GM12878 (cell line): ENCODE data around the gene DDO. TPM values are rescaled to one million over a fixed set of nuclear protein-coding genes. Genes with fewer than 3 reads are reported as not detected.

ENCODE experiments used
- ATAC-seq: fragments of 200-7000 bp; cut with Tn5 transposase; 3 replicates; pipeline ENCODE4 v1.9.1; 2020; ENCODE audit warnings: mild to moderate bottlenecking, moderate library complexity
- BruUV-seq: library from RNA; stranded (reverse); fragments of 400-500 nt; replicated peaks from 2 replicates; lab custom pipeline; 2021; lab: Mats Ljungman, UMichigan
- CTCF ChIA-PET: fragments of 300-600 bp; sonication (Branson Sonifier 250); formaldehyde crosslinking; extraction: SDS; loops from one replicate; lab custom pipeline; 2021; ENCODE audit warnings: inconsistent platforms; lab: Yijun Ruan, JAX
- POLR2A ChIA-PET: fragments of 350-600 bp; formaldehyde crosslinking; extraction: SDS; loops from one replicate; lab custom pipeline; 2021; ENCODE audit warnings: inconsistent platforms; lab: Charles Lee
- RAD21 ChIA-PET: fragments of 300-600 bp; sonication (Branson Sonifier 250); formaldehyde crosslinking; loops from one replicate; lab custom pipeline; 2023; ENCODE audit warnings: antibody characterized with exemption; ENCODE audit not compliant: unreplicated experiment; lab: Charles Lee
- SMC1A ChIA-PET: fragments of 300-600 bp; sonication (Branson Sonifier 250); formaldehyde crosslinking; loops from one replicate; lab custom pipeline; 2023; ENCODE audit not compliant: unreplicated experiment, uncharacterized antibody; lab: Charles Lee
- DNase-seq: peaks from one replicate; pipeline ENCODE4 v3.0.0-alpha.2; 2011; ENCODE audit warnings: low read depth, low spot score
- FAIRE-seq: peaks from 3 replicates; lab custom pipeline; 2011; peaks lifted over from hg19 to GRCh38; lab: Jason Lieb, UNC
- H2AFZ ChIP-seq: 2 replicates; pipeline ENCODE4 v1.6.0; 2011; ENCODE audit warnings: low read depth, low read length, control low read depth; ENCODE audit not compliant: control insufficient read depth
- H3K27ac ChIP-seq: 2 replicates; pipeline ENCODE4 v1.5.1; 2011; ENCODE audit warnings: control low read depth; ENCODE audit not compliant: control insufficient read depth, insufficient read depth
- H3K27me3 ChIP-seq, 2 experiments: replicated peaks in 1 of 2; 2 replicates each; pipeline versions ENCODE4 v1.6.0 to v1.6.1; 2011; ENCODE audit warnings: low read length in 1 of 2; ENCODE audit not compliant: control insufficient read depth in 2 of 2, insufficient read depth in 2 of 2
- H3K36me3 ChIP-seq, 2 experiments: 2 replicates each; pipeline ENCODE4 v1.5.1; 2011; ENCODE audit warnings: low read length in 1 of 2; ENCODE audit not compliant: control insufficient read depth in 2 of 2, insufficient read depth in 2 of 2
- H3K4me1 ChIP-seq: 2 replicates; pipeline ENCODE4 v1.6.1; 2011; ENCODE audit warnings: mild to moderate bottlenecking, low read length, moderate library complexity, mixed read lengths; ENCODE audit not compliant: control insufficient read depth, insufficient read depth
- H3K4me2 ChIP-seq: 2 replicates; pipeline ENCODE4 v1.6.0; 2011; ENCODE audit warnings: control low read depth; ENCODE audit not compliant: control insufficient read depth, insufficient read depth
- H3K4me3 ChIP-seq: fragments of 200-600 bp; sonication (generic); 2 replicates; pipeline ENCODE4 v1.5.1; 2016
- H3K79me2 ChIP-seq: 2 replicates; pipeline ENCODE4 v1.6.0; 2011; ENCODE audit warnings: low read length; ENCODE audit not compliant: control insufficient read depth, insufficient read depth
- H3K9ac ChIP-seq: 2 replicates; pipeline ENCODE4 v1.8.0; 2011; ENCODE audit warnings: low read length, control low read depth, mixed read lengths; ENCODE audit not compliant: control insufficient read depth, insufficient read depth
- H3K9me3 ChIP-seq: replicated peaks from 3 replicates; pipeline ENCODE4 v1.5.1; 2011; ENCODE audit warnings: mild to moderate bottlenecking, low read length; ENCODE audit not compliant: control insufficient read depth, insufficient read depth
- H4K20me1 ChIP-seq: 2 replicates; pipeline ENCODE4 v1.6.0; 2011; ENCODE audit not compliant: control insufficient read depth, insufficient read depth
- CBX3 ChIP-seq: fragments of 200-600 bp; sonication (generic); IDR thresholded peaks from 2 replicates; pipeline ENCODE4 v1.6.1; 2016; ENCODE audit warnings: low read depth, borderline replicate concordance
- EED ChIP-seq: sonication (generic); IDR thresholded peaks from 2 replicates; pipeline ENCODE4 v1.6.1; 2016; ENCODE audit warnings: antibody characterized with exemption, low read depth
- ELK1 ChIP-seq: IDR thresholded peaks from 2 replicates; pipeline ENCODE4 v1.6.1; 2012; ENCODE audit warnings: low read depth, low read length, improper control_type of control experiment
- FOXM1 ChIP-seq: IDR thresholded peaks from 2 replicates; pipeline ENCODE4 v1.6.1; 2012; ENCODE audit warnings: low read depth, mild to moderate bottlenecking, inconsistent platforms, low read length, moderate library complexity
- GATAD2B ChIP-seq: fragments of 450-650 bp; conservative IDR thresholded peaks from 2 replicates; pipeline ENCODE4 v1.6.1; 2017; ENCODE audit warnings: low read depth, mild to moderate bottlenecking, moderate library complexity
- HDAC2 ChIP-seq: fragments of 200-600 bp; sonication (generic); IDR thresholded peaks from 2 replicates; pipeline ENCODE4 v1.6.1; 2017
- KAT2A ChIP-seq: conservative IDR thresholded peaks from 2 replicates; pipeline ENCODE4 v1.6.1; 2011; ENCODE audit warnings: low read depth, low read length; ENCODE audit not compliant: control insufficient read depth
- POLR2A ChIP-seq: IDR thresholded peaks from 2 replicates; pipeline ENCODE4 v1.6.1; 2011; ENCODE audit warnings: low read depth, mild to moderate bottlenecking, low read length
- RCOR1 ChIP-seq: conservative IDR thresholded peaks from 2 replicates; pipeline ENCODE4 v1.6.1; 2012; ENCODE audit warnings: low read depth, low read length, improper control_type of control experiment
- SMAD1 ChIP-seq: fragments of 450-650 bp; IDR thresholded peaks from 2 replicates; pipeline ENCODE4 v1.6.1; 2018; ENCODE audit warnings: mild to moderate bottlenecking, low read depth; ENCODE audit not compliant: partially characterized antibody
- TCF7 ChIP-seq: IDR thresholded peaks from 2 replicates; pipeline ENCODE4 v1.6.1; 2014; ENCODE audit warnings: antibody characterized with exemption, borderline replicate concordance
- WGBS: methylation state at CpG from one replicate; pipeline ENCODE4 v1.1.6; 2016; ENCODE audit warnings: low lambda C conversion rate; ENCODE audit not compliant: insufficient replicate concordance, insufficient coverage; ENCODE audit errors: missing lambda C conversion rate; 5-methylcytosine and 5-hydroxymethylcytosine counted together
- in situ Hi-C: fragments of 300-500 bp; cut with MboI; formaldehyde crosslinking; loops from 9 replicates; pipeline ENCODE4 v1.14.3; 2018; ENCODE audit warnings: mixed read lengths
- intact Hi-C: fragments of 100-400 bp; cut with micrococcal nuclease; formaldehyde crosslinking; loops from one replicate; pipeline ENCODE4 v1.14.2; 2022; ENCODE audit not compliant: unreplicated experiment
- polyA plus RNA-seq, 11 experiments: library from polyadenylated mRNA; depleted of rRNA in 4 of 11; unstranded in 6 of 11; stranded (reverse) in 5 of 11; fragments of >200 nt; fragmentation: Nextera tagmentation in 4 of 11; fragmentation: Illumina TruSeq in 1 of 11; extraction: Ambion mirVana in 4 of 11; extraction: Trizol in 1 of 11; gene quantifications; 1 replicate in 1 of 11; 2 replicates in 10 of 11; pipeline versions ENCODE4 v1.2.1 to v1.2.3, GENCODE V29; 2011 to 2016; ENCODE audit warnings: inconsistent platforms in 2 of 11, missing spikeins in 2 of 11, low read depth in 1 of 11
- total RNA-seq, 4 experiments: library from RNA; depleted of rRNA in 3 of 4; stranded (reverse); fragments of >200 nt in 3 of 4; fragmentation: Illumina TruSeq in 1 of 4; extraction: Trizol in 1 of 4; gene quantifications; 2 replicates each; pipeline versions ENCODE4 v1.2.1 to v1.2.3, GENCODE V29; 2013 to 2021

DDO gene
- total and polyA plus RNA-seq, 10 of the 15 experiments (the other 5 are each of a cell fraction or from before 2014, with no cell fraction given) = 0.04 to 0.14 (median 0.09) TPM; not detected in 6

GRCh38 chr6:110414669-110415068 lies 706 bp downstream of the DDO start:
- no peaks in the 10 kb centered on the region for H3K36me3 ChIP-seq
- BruUV-seq = no TSS peak
- DNase-seq (no peak), FAIRE-seq (no peak), ATAC-seq (no peak; the same call in 2 of the 3 replicates)
- ChIA-PET SMC1A (no interaction called here), RAD21 (no interaction called here), CTCF (no interaction called here), POLR2A (no interaction called here)
- intact Hi-C loops = no loop called here
- no peak overlapping the region for H3K4me2 ChIP-seq
- H3K9me3 ChIP-seq = no peaks in the 10 kb centered on the region
- no peaks in the 10 kb centered on the region for H4K20me1 ChIP-seq
- H2AFZ ChIP-seq = no peak overlapping the region
- TF ChIP-seq CBX3 = no peak
- no peak for TF ChIP-seq FOXM1
- no peak for TF ChIP-seq EED
- no peak for TF ChIP-seq GATAD2B
- TF ChIP-seq TCF7 = no peak
- no peak for TF ChIP-seq HDAC2
- TF ChIP-seq ELK1 = no peak
- TF ChIP-seq KAT2A = no peak
- no peak for TF ChIP-seq SMAD1
- no peak for TF ChIP-seq POLR2A
- no peak for TF ChIP-seq RCOR1
- no peaks in the 10 kb centered on the region for H3K4me1 ChIP-seq
- 56% methylated on average over 4 of the region's 4 CpGs for WGBS
- in situ Hi-C loops = no loop called here
- no peaks in the 10 kb centered on the region; a peak in 1 of 4 replicates for H3K27me3 ChIP-seq
- H3K4me3 ChIP-seq = no peak overlapping the region
- H3K27ac ChIP-seq = no peak overlapping the region
- no peak overlapping the region for H3K9ac ChIP-seq
- H3K79me2 ChIP-seq = no peaks in the 10 kb centered on the region
